ENCODE data around the gene RNU6-9. TPM values are rescaled to one million over a fixed set of nuclear protein-coding genes. Genes with fewer than 3 reads are reported as not detected.
A peak's percentile ranks its signal among the peaks of the same experiment; 100 is the strongest.

Gene RNU6-9
- total RNA-seq: not detected

- Histone ChIP-seq H3K4me1 (peaks cover 0 to 25% (median 5%) of the 10 kb centered on the region in 3 donors), H3K36me3 (peaks cover 0 to 47% of the 10 kb centered on the region in 2 donors), H3K9me3 (no peaks in the 10 kb centered on the region), H3K4me3 (peak within 1 kb of the TSS; percentile 51 to 78), H3K27ac (peak within 1 kb of the TSS; percentile 48 to 97 (median 88)), H3K27me3 (no peaks in the 10 kb centered on the region)
- ATAC-seq: peak; percentile 97
- TF ChIP-seq POLR2A (IDR thresholded peaks at IDR 0.05) (peak; percentile 30 to 39), CTCF (IDR thresholded peaks at IDR 0.05) (peak in 1 of 4 experiments; percentile 17), POLR2AphosphoS5 (IDR thresholded peaks at IDR 0.05) (no peak)
- WGBS, 2 donors (ENCODE audit: low coverage in 1 of 2): 1% methylated on average over 16 to 17 of the region's 69 CpGs
Measured at GRCh38 chr19:892894-893689, at the start of gene RNU6-9, which contains the start of gene MED16. RNU6-9 (plus strand) TSS chr19:893484. MED16 (minus strand) TSS chr19:893187; CDS start chr19:891131, 2,056 bp downstream.

- Histone ChIP-seq H3K27ac (no peak overlapping the region), H3K4me1 (peaks cover 0 to 28% (median 10%) of the 10 kb centered on the region in 3 donors), H3K36me3 (no peaks in the 10 kb centered on the region), H3K27me3 (peaks cover 94% of the 10 kb centered on the region), H3K4me3 (peak overlapping the region in 1 of 2 donors; percentile 40), H3K9me3 (no peaks in the 10 kb centered on the region)
- ATAC-seq: no peak
- TF ChIP-seq POLR2A (IDR thresholded peaks at IDR 0.05) (no peak), EP300 (IDR thresholded peaks at IDR 0.05) (no peak), POLR2AphosphoS5 (IDR thresholded peaks at IDR 0.05) (no peak), CTCF (IDR thresholded peaks at IDR 0.05) (no peak)
- 13 to 40% methylated on average over 2 to 4 of the region's 70 CpGs for WGBS, 2 donors (ENCODE audit: low coverage in 1 of 2)
Measured at GRCh38 chr19:843836-844545, 49.3 kb upstream of the RNU6-9 start.

GRCh38 chr19:844546-844971, 48.7 kb upstream of the RNU6-9 start:
- H3K4me1 ChIP-seq: peaks cover 0 to 28% (median 10%) of the 10 kb centered on the region in 3 donors
- 30 to 51% methylated on average over 3 to 11 of the region's 11 CpGs for WGBS, 2 donors (ENCODE audit: low coverage in 1 of 2)
- no peak overlapping the region for H3K27ac ChIP-seq
- peaks cover 89% of the 10 kb centered on the region for H3K27me3 ChIP-seq
- H3K4me3 ChIP-seq: no peak overlapping the region
- H3K9me3 ChIP-seq: no peaks in the 10 kb centered on the region
- ATAC-seq: no peak
- no peaks in the 10 kb centered on the region for H3K36me3 ChIP-seq
- TF ChIP-seq POLR2AphosphoS5 (IDR thresholded peaks at IDR 0.05) (no peak), EP300 (IDR thresholded peaks at IDR 0.05) (no peak), POLR2A (IDR thresholded peaks at IDR 0.05) (no peak), CTCF (IDR thresholded peaks at IDR 0.05) (no peak)

- Histone ChIP-seq H3K4me1 (peaks cover 0 to 40% (median 17%) of the 10 kb centered on the region in 3 donors), H3K4me3 (no peak overlapping the region), H3K27ac (no peak overlapping the region), H3K36me3 (no peaks in the 10 kb centered on the region), H3K27me3 (peaks cover 76% of the 10 kb centered on the region), H3K9me3 (no peaks in the 10 kb centered on the region)
- 46% methylated on average over 18 of the region's 37 CpGs; no CpG with 5 or more reads in 1 of the 2 donors for WGBS, 2 donors (ENCODE audit: low coverage in 1 of 2)
- TF ChIP-seq CTCF (IDR thresholded peaks at IDR 0.05) (no peak), EP300 (IDR thresholded peaks at IDR 0.05) (no peak), POLR2AphosphoS5 (IDR thresholded peaks at IDR 0.05) (no peak), POLR2A (IDR thresholded peaks at IDR 0.05) (no peak)
- ATAC-seq: no peak
Measured at GRCh38 chr19:845707-846521, 47.4 kb upstream of the RNU6-9 start.

Measured in gastroesophageal sphincter (tissue), 4 donors.